IMR-90 (cell line): ENCODE data around the gene NFKBIA. TPM values are rescaled to one million over a fixed set of nuclear protein-coding genes. Genes with fewer than 3 reads are reported as not detected.

ENCODE experiments used
- ATAC-seq: fragments of 200-7000 bp; cut with Tn5 transposase; 2 replicates; pipeline ENCODE4 v1.9.1; 2020; ENCODE audit warnings: low read depth, mild to moderate bottlenecking, moderate library complexity
- BruUV-seq: library from RNA; stranded (reverse); fragments of 400-500 nt; replicated peaks from 2 replicates; lab custom pipeline; 2021; lab: Mats Ljungman, UMichigan
- CTCF ChIA-PET: fragments of 300-600 bp; formaldehyde crosslinking; extraction: SDS; loops from one replicate; lab custom pipeline; 2021; ENCODE audit warnings: antibody characterized with exemption; lab: Yijun Ruan, JAX
- POLR2A ChIA-PET: fragments of 300-600 bp; sonication (Branson Sonifier 250); formaldehyde crosslinking; loops from one replicate; lab custom pipeline; 2022; ENCODE audit warnings: antibody characterized with exemption; ENCODE audit not compliant: unreplicated experiment; lab: Charles Lee
- DNase-seq: peaks from one replicate; pipeline ENCODE4 v3.0.0; 2013
- H2AFZ ChIP-seq: replicated peaks from 2 replicates; pipeline ENCODE3; 2013; ENCODE audit warnings: low read length, mild to moderate bottlenecking; ENCODE audit not compliant: poor library complexity
- H2AK5ac ChIP-seq: 2 replicates; pipeline ENCODE4 v1.6.1; 2013; ENCODE audit warnings: low read depth, low read length, inconsistent platforms
- H2AK9ac ChIP-seq: replicated peaks from 2 replicates; pipeline ENCODE3; 2013; ENCODE audit warnings: mild to moderate bottlenecking, low read depth, low read length, moderate library complexity; ENCODE audit not compliant: poor library complexity
- H2BK120ac ChIP-seq: 2 replicates; pipeline ENCODE4 v1.6.1; 2013; ENCODE audit warnings: low read depth, low read length, inconsistent platforms
- H2BK15ac ChIP-seq: 3 replicates; pipeline ENCODE4 v1.6.1; 2013; ENCODE audit warnings: low read depth, low read length, inconsistent platforms
- H2BK20ac ChIP-seq: 2 replicates; pipeline ENCODE4 v1.6.1; 2013; ENCODE audit warnings: low read depth, mild to moderate bottlenecking, inconsistent platforms, low read length, moderate library complexity
- H2BK5ac ChIP-seq: 2 replicates; pipeline ENCODE4 v1.6.1; 2013; ENCODE audit warnings: mild to moderate bottlenecking, low read depth, low read length, inconsistent platforms; ENCODE audit not compliant: poor library complexity, severe bottlenecking
- H3K14ac ChIP-seq: replicated peaks from 2 replicates; pipeline ENCODE4 v1.6.1; 2013; ENCODE audit warnings: low read depth, low read length, inconsistent platforms
- H3K18ac ChIP-seq: 2 replicates; pipeline ENCODE4 v1.6.1; 2013; ENCODE audit warnings: low read depth, low read length, control low read depth
- H3K23ac ChIP-seq: 2 replicates; pipeline ENCODE4 v1.6.1; 2013; ENCODE audit warnings: low read depth, low read length, inconsistent platforms
- H3K27ac ChIP-seq: 2 replicates; pipeline ENCODE4 v1.5.1; 2013; ENCODE audit warnings: mild to moderate bottlenecking, control low read depth, low read length; ENCODE audit not compliant: insufficient read depth
- H3K27me3 ChIP-seq: 2 replicates; pipeline ENCODE4 v1.6.1; 2013; ENCODE audit warnings: low read length; ENCODE audit not compliant: control insufficient read depth, insufficient read depth
- H3K36me3 ChIP-seq: 2 replicates; pipeline ENCODE4 v1.6.1; 2013; ENCODE audit warnings: low read length, mixed read lengths; ENCODE audit not compliant: control insufficient read depth, insufficient read depth
- H3K4ac ChIP-seq: 2 replicates; pipeline ENCODE4 v1.6.1; 2013; ENCODE audit warnings: low read depth, low read length, inconsistent platforms
- H3K4me1 ChIP-seq: 2 replicates; pipeline ENCODE4 v1.6.1; 2013; ENCODE audit warnings: low read length, mixed read lengths; ENCODE audit not compliant: control insufficient read depth, insufficient read depth
- H3K4me2 ChIP-seq: 2 replicates; pipeline ENCODE4 v1.6.1; 2013; ENCODE audit warnings: low read depth, mild to moderate bottlenecking, control low read depth, low read length, moderate library complexity
- H3K4me3 ChIP-seq: 2 replicates; pipeline ENCODE4 v1.5.1; 2013; ENCODE audit warnings: low read depth, mild to moderate bottlenecking, control low read depth, low read length, moderate library complexity; ENCODE audit not compliant: insufficient read depth
- H3K56ac ChIP-seq: 2 replicates; pipeline ENCODE4 v1.6.1; 2013; ENCODE audit warnings: low read length, inconsistent platforms; ENCODE audit not compliant: insufficient read depth; ENCODE audit errors: extremely low read depth
- H3K79me1 ChIP-seq, 2 experiments: 2 replicates each; pipeline ENCODE4 v1.6.1; 2013; ENCODE audit warnings: low read length in 2 of 2, inconsistent platforms in 1 of 2, low read depth in 1 of 2
- H3K9ac ChIP-seq: 2 replicates; pipeline ENCODE4 v1.6.1; 2013; ENCODE audit warnings: low read depth, low read length, control low read depth
- H3K9me1 ChIP-seq: 2 replicates; pipeline ENCODE4 v1.6.1; 2013; ENCODE audit warnings: low read length, inconsistent platforms; ENCODE audit not compliant: insufficient read depth
- H3K9me3 ChIP-seq: 2 replicates; pipeline ENCODE4 v1.6.1; 2013; ENCODE audit warnings: low read length; ENCODE audit not compliant: control insufficient read depth, insufficient read depth
- H4K20me1 ChIP-seq: 2 replicates; pipeline ENCODE4 v1.6.1; 2013; ENCODE audit warnings: low read length, inconsistent platforms; ENCODE audit not compliant: insufficient read depth
- H4K5ac ChIP-seq: 2 replicates; pipeline ENCODE4 v1.6.1; 2013; ENCODE audit warnings: mild to moderate bottlenecking, low read depth, low read length, control low read depth
- H4K8ac ChIP-seq, 2 experiments: 2 replicates each; pipeline ENCODE4 v1.6.1; 2013; ENCODE audit warnings: low read depth in 2 of 2, low read length in 2 of 2, control low read depth in 1 of 2, inconsistent platforms in 1 of 2
- H4K91ac ChIP-seq: 2 replicates; pipeline ENCODE4 v1.6.1; 2013; ENCODE audit warnings: low read depth, low read length, inconsistent platforms; ENCODE audit not compliant: insufficient read depth
- BHLHE40 ChIP-seq: fragments of 150-350 bp; IDR thresholded peaks from 2 replicates; pipeline ENCODE4 v1.6.1; 2016; ENCODE audit warnings: mild to moderate bottlenecking, low read depth, low read length
- CEBPB ChIP-seq: IDR thresholded peaks from 2 replicates; pipeline ENCODE4 v1.6.1; 2012; ENCODE audit warnings: low read depth, low read length, improper control_type of control experiment
- CHD1 ChIP-seq: IDR thresholded peaks from 2 replicates; pipeline ENCODE4 v1.6.1; 2012; ENCODE audit warnings: low read depth, low read length, improper control_type of control experiment
- FOS ChIP-seq: fragments of 150-350 bp; IDR thresholded peaks from 2 replicates; pipeline ENCODE4 v1.6.1; 2016; ENCODE audit warnings: low read depth, low read length
- MAFK ChIP-seq: IDR thresholded peaks from 2 replicates; pipeline ENCODE4 v1.6.1; 2012; ENCODE audit warnings: low read depth, low read length, improper control_type of control experiment
- MAZ ChIP-seq: IDR thresholded peaks from 2 replicates; pipeline ENCODE4 v1.6.1; 2012; ENCODE audit warnings: low read depth, mild to moderate bottlenecking, low read length, improper control_type of control experiment, moderate library complexity, borderline replicate concordance
- MXI1 ChIP-seq: IDR thresholded peaks from 2 replicates; pipeline ENCODE4 v1.6.1; 2012; ENCODE audit warnings: low read depth, mild to moderate bottlenecking, low read length, moderate library complexity, borderline replicate concordance
- NFE2L2 ChIP-seq: fragments of 150-350 bp; IDR thresholded peaks from 2 replicates; pipeline ENCODE4 v1.6.1; 2016; ENCODE audit warnings: low read depth, mild to moderate bottlenecking, low read length
- POLR2A ChIP-seq: IDR thresholded peaks from 2 replicates; pipeline ENCODE4 v1.6.1; 2012; ENCODE audit warnings: mild to moderate bottlenecking, low read depth, low read length
- RAD21 ChIP-seq: IDR thresholded peaks from 2 replicates; pipeline ENCODE4 v1.6.1; 2012; ENCODE audit warnings: low read length, improper control_type of control experiment
- RCOR1 ChIP-seq: IDR thresholded peaks from 2 replicates; pipeline ENCODE4 v1.6.1; 2012; ENCODE audit warnings: mild to moderate bottlenecking, low read length, improper control_type of control experiment; ENCODE audit not compliant: insufficient replicate concordance
- RFX5 ChIP-seq: IDR thresholded peaks from 2 replicates; pipeline ENCODE4 v1.8.0; 2012; ENCODE audit warnings: low read depth, mild to moderate bottlenecking, low read length, moderate library complexity
- SMC3 ChIP-seq: fragments of 150-350 bp; IDR thresholded peaks from 2 replicates; pipeline ENCODE4 v1.6.1; 2016; ENCODE audit warnings: low read depth, mild to moderate bottlenecking, antibody characterized with exemption, low read length, moderate library complexity
- WGBS, 2 experiments: methylation state at CpG; one replicate each; pipeline versions ENCODE4 v1.1.5 to v1.1.7; 2013; ENCODE audit warnings: missing lambda C conversion rate in 2 of 2; ENCODE audit not compliant: insufficient read length in 1 of 2; ENCODE audit errors: extremely low coverage in 2 of 2; 5-methylcytosine and 5-hydroxymethylcytosine counted together
- dilution Hi-C: fragments of 300-500 bp; cut with HindIII; formaldehyde crosslinking; loops from one replicate; pipeline ENCODE4 v1.14.3; 2018; ENCODE audit warnings: low sequenced_read_pairs; ENCODE audit not compliant: unreplicated experiment
- in situ Hi-C: fragments of 300-500 bp; cut with MboI; formaldehyde crosslinking; loops from 3 replicates; pipeline ENCODE4 v1.14.3; 2019; ENCODE audit warnings: low sequenced_read_pairs, inconsistent platforms, mixed read lengths
- intact Hi-C: fragments of 100-400 bp; cut with micrococcal nuclease; formaldehyde crosslinking; loops from 2 replicates; pipeline ENCODE4 v1.10.0; 2022
- polyA plus RNA-seq, 3 experiments: library from polyadenylated mRNA; depleted of rRNA; stranded (reverse); fragments of >200 nt; gene quantifications; 2 replicates each; pipeline ENCODE4 v1.2.3, GENCODE V29; 2012; ENCODE audit warnings: low replicate concordance in 1 of 3
- total RNA-seq: library from RNA; depleted of rRNA; stranded (reverse); fragments of >200 nt; gene quantifications from 2 replicates; pipeline ENCODE4 v1.2.3, GENCODE V29; 2012
- TF ChIP-seq, protein P1 (sequence below): fragments of 150-350 bp; IDR thresholded peaks from 2 replicates; pipeline ENCODE4 v1.6.1; 2016; ENCODE audit warnings: low read depth, mild to moderate bottlenecking, low read length, moderate library complexity, borderline replicate concordance
- TF ChIP-seq, protein P2 (sequence below): conservative IDR thresholded peaks from 2 replicates; pipeline ENCODE4 v1.5.1; 2012; ENCODE audit warnings: mild to moderate bottlenecking, low read depth, low read length, improper control_type of control experiment
- TF ChIP-seq, protein P3 (sequence below): fragments of 150-350 bp; IDR thresholded peaks from 2 replicates; pipeline ENCODE4 v1.6.1; 2017; ENCODE audit warnings: mild to moderate bottlenecking, antibody characterized with exemption, low read length, low read depth

NFKBIA gene
- total and polyA plus RNA-seq, 2 of the 4 experiments (the other 2 are of a cell fraction), result 71.1 to 97.1 TPM

DNA sequence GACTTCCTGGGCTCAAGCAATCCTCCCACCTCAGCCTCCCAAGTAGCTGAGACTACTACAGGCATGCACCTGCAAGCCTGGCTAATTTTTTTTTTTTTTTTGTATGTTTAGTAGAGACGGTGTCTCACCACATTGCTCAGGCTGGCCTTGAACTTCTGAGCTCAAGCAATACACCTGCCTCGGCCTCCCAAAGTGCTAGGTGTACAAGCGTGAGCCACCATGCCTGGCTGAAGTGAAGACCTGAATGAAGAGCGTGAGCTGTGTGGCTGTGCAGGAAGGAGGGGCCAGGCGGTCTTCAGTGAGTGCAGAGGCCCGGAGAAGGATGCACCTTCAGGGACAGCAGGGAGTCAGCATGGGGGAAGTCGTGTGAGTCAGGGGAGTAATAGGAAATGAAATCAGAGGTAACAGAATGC, 14.9 kb upstream of the NFKBIA start:
- intact Hi-C loops, result loop anchor here (10.0 kb wide), 2 partner anchors 375 to 545 kb away; partner anchors contain the start of genes BAZ1A and FAM177A1
- H3K4ac ChIP-seq, result peak overlapping the region; percentile 83
- H2BK15ac ChIP-seq, result peak overlapping the region; percentile 31; the same call in 1 of the 3 replicates
- BruUV-seq, result no TSS peak
- peaks cover 15% of the 10 kb centered on the region for H3K9me1 ChIP-seq
- H3K18ac ChIP-seq, result no peak overlapping the region
- H2AK5ac ChIP-seq, result peak overlapping the region; percentile 49; the same call in 1 of the 2 replicates
- H3K27me3 ChIP-seq, result no peaks in the 10 kb centered on the region
- H3K79me1 ChIP-seq, result no peaks in the 10 kb centered on the region; a peak in 1 of 4 replicates
- H4K91ac ChIP-seq, result peak overlapping the region; percentile 84
- no peak overlapping the region for H3K4me2 ChIP-seq
- TF ChIP-seq RFX5 (no peak), CHD1 (no peak), FOS (no peak), MAFK (no peak), CEBPB (no peak), MXI1 (no peak), SMC3 (no peak), MAZ (no peak), RAD21 (no peak), RCOR1 (no peak), NFE2L2 (no peak), BHLHE40 (no peak), POLR2A (no peak)
- TF ChIP-seq, protein P1, sequence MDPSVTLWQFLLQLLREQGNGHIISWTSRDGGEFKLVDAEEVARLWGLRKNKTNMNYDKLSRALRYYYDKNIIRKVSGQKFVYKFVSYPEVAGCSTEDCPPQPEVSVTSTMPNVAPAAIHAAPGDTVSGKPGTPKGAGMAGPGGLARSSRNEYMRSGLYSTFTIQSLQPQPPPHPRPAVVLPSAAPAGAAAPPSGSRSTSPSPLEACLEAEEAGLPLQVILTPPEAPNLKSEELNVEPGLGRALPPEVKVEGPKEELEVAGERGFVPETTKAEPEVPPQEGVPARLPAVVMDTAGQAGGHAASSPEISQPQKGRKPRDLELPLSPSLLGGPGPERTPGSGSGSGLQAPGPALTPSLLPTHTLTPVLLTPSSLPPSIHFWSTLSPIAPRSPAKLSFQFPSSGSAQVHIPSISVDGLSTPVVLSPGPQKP, result no peak
- TF ChIP-seq, protein P2, sequence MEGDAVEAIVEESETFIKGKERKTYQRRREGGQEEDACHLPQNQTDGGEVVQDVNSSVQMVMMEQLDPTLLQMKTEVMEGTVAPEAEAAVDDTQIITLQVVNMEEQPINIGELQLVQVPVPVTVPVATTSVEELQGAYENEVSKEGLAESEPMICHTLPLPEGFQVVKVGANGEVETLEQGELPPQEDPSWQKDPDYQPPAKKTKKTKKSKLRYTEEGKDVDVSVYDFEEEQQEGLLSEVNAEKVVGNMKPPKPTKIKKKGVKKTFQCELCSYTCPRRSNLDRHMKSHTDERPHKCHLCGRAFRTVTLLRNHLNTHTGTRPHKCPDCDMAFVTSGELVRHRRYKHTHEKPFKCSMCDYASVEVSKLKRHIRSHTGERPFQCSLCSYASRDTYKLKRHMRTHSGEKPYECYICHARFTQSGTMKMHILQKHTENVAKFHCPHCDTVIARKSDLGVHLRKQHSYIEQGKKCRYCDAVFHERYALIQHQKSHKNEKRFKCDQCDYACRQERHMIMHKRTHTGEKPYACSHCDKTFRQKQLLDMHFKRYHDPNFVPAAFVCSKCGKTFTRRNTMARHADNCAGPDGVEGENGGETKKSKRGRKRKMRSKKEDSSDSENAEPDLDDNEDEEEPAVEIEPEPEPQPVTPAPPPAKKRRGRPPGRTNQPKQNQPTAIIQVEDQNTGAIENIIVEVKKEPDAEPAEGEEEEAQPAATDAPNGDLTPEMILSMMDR, result no peak
- TF ChIP-seq, protein P3, sequence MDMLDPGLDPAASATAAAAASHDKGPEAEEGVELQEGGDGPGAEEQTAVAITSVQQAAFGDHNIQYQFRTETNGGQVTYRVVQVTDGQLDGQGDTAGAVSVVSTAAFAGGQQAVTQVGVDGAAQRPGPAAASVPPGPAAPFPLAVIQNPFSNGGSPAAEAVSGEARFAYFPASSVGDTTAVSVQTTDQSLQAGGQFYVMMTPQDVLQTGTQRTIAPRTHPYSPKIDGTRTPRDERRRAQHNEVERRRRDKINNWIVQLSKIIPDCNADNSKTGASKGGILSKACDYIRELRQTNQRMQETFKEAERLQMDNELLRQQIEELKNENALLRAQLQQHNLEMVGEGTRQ, result no peak
- H3K9me3 ChIP-seq, result peaks cover 3% of the 10 kb centered on the region
- H3K36me3 ChIP-seq, result no peaks in the 10 kb centered on the region
- H2BK120ac ChIP-seq, result peak overlapping the region; percentile 94
- DNase-seq (no peak), ATAC-seq (peak; percentile 18; the same call in 1 of the 2 replicates)
- peak overlapping the region; percentile 84 for H2AK9ac ChIP-seq
- in situ Hi-C loops, result loop anchor here (25.0 kb wide), 1 partner anchor 757 kb away; no protein-coding TSS in a partner anchor
- H3K9ac ChIP-seq, result no peak overlapping the region
- H2BK5ac ChIP-seq, result peak overlapping the region; percentile 49
- H2BK20ac ChIP-seq, result peak overlapping the region; percentile 88
- peak overlapping the region; percentile 35; the same call in 1 of the 2 replicates for H3K56ac ChIP-seq
- WGBS, 2 experiments, result 72% methylated on average over 2 of the region's 7 CpGs; no CpG with 5 or more reads in 1 of the 2 experiments
- H3K23ac ChIP-seq, result no peak overlapping the region
- no peak overlapping the region for H4K5ac ChIP-seq
- peak overlapping the region; percentile 71 for H2AFZ ChIP-seq
- CTCF ChIA-PET, result no interaction called here
- H3K14ac ChIP-seq, result peak overlapping the region; percentile 48; the same call in 1 of the 2 replicates
- H3K4me3 ChIP-seq, result no peak overlapping the region
- dilution Hi-C loops, result no loop called here
- H3K27ac ChIP-seq, result no peak overlapping the region
- POLR2A ChIA-PET, result no interaction called here
- no peaks in the 10 kb centered on the region for H4K20me1 ChIP-seq
- peak overlapping the region; percentile 13 to 81; a peak in 2 of 4 replicates for H4K8ac ChIP-seq
- H3K4me1 ChIP-seq, result peaks cover 13% of the 10 kb centered on the region
